Esophagus (tissue), 2 donors: ENCODE data around the gene SIGLEC12. TPM values are rescaled to one million over a fixed set of nuclear protein-coding genes. Genes with fewer than 3 reads are reported as not detected.

ENCODE experiments used
- H3K27ac ChIP-seq, 2 donors: one replicate each; pipeline ENCODE4 v1.5.1; 2013; ENCODE audit warnings: low read depth in 2 of 2, mild to moderate bottlenecking in 2 of 2, inconsistent platforms in 1 of 2, low read length in 1 of 2, moderate library complexity in 1 of 2
- H3K27me3 ChIP-seq, 2 donors: one replicate each; pipeline ENCODE4 v1.6.1; 2013; ENCODE audit warnings: low read length in 2 of 2, control low read depth in 1 of 2, mild to moderate bottlenecking in 1 of 2; ENCODE audit not compliant: insufficient read depth in 2 of 2, control insufficient read depth in 1 of 2
- H3K36me3 ChIP-seq, 2 donors: one replicate each; pipeline ENCODE4 v1.6.1; 2013; ENCODE audit warnings: low read length in 1 of 2; ENCODE audit not compliant: control insufficient read depth in 2 of 2, insufficient read depth in 2 of 2
- H3K4me1 ChIP-seq, 2 donors: one replicate each; pipeline ENCODE4 v1.6.1; 2013; ENCODE audit warnings: low read length in 1 of 2; ENCODE audit not compliant: control insufficient read depth in 2 of 2, insufficient read depth in 2 of 2
- H3K4me3 ChIP-seq, 2 donors: one replicate each; pipeline ENCODE4 v1.5.1; 2013; ENCODE audit warnings: low read length in 2 of 2, mild to moderate bottlenecking in 2 of 2, low read depth in 1 of 2, moderate library complexity in 1 of 2
- H3K9me3 ChIP-seq, 2 donors: one replicate each; pipeline ENCODE4 v1.6.1; 2013; ENCODE audit warnings: mild to moderate bottlenecking in 2 of 2, low read depth in 1 of 2, low read length in 1 of 2, moderate library complexity in 1 of 2; ENCODE audit not compliant: control insufficient read depth in 2 of 2, insufficient read depth in 1 of 2
- WGBS, 2 donors: extraction: QIAGEN DNeasy Blood & Tissue Kit; methylation state at CpG; one replicate each; pipeline ENCODE4 v1.1.7; 2013; 5-methylcytosine and 5-hydroxymethylcytosine counted together
- polyA plus RNA-seq, 2 donors: library from polyadenylated mRNA; stranded (reverse); fragments of 200-250 nt; gene quantifications; one replicate each; pipeline ENCODE4 v1.2.3, GENCODE V29; 2013
- donor health status: healthy with polysubstance abuse.
- donor health status: Bipolar disorder and iron deficiency.

SIGLEC12 gene
- polyA plus RNA-seq, 2 donors: 0.02 to 0.04 TPM

GRCh38 chr19:51462276-51462675 is 39.3 kb downstream of the SIGLEC12 start:
- WGBS, 2 donors: 70 to 85% methylated on average over 7 of the region's 7 CpGs
- H3K4me1 ChIP-seq: no peaks in the 10 kb centered on the region
- peaks cover 2 to 3% of the 10 kb centered on the region in 2 donors for H3K9me3 ChIP-seq
- no peaks in the 10 kb centered on the region for H3K36me3 ChIP-seq
- H3K27me3 ChIP-seq: no peaks in the 10 kb centered on the region
- H3K27ac ChIP-seq: no peak overlapping the region
- H3K4me3 ChIP-seq: no peak overlapping the region

- no peaks in the 10 kb centered on the region for H3K4me1 ChIP-seq
- no peaks in the 10 kb centered on the region for H3K36me3 ChIP-seq
- H3K4me3 ChIP-seq: no peak overlapping the region
- WGBS, 2 donors: 64 to 67% methylated on average over 8 of the region's 8 CpGs
- H3K27ac ChIP-seq: no peak overlapping the region
- H3K27me3 ChIP-seq: no peaks in the 10 kb centered on the region
- H3K9me3 ChIP-seq: peaks cover 2 to 3% of the 10 kb centered on the region in 2 donors
Measured at GRCh38 chr19:51461723-51462161, 39.9 kb downstream of the SIGLEC12 start.

- Histone ChIP-seq H3K27ac (no peak overlapping the region), H3K9me3 (peaks cover 2 to 3% of the 10 kb centered on the region in 2 donors), H3K36me3 (no peaks in the 10 kb centered on the region), H3K4me3 (no peak overlapping the region), H3K4me1 (no peaks in the 10 kb centered on the region), H3K27me3 (no peaks in the 10 kb centered on the region)
- 58 to 59% methylated on average over 13 of the region's 13 CpGs for WGBS, 2 donors
Measured at GRCh38 chr19:51460164-51460992, 41.2 kb downstream of the SIGLEC12 start.

GRCh38 chr19:51458899-51459505 is 42.6 kb downstream of the SIGLEC12 start:
- no peak overlapping the region for H3K4me3 ChIP-seq
- H3K27ac ChIP-seq: no peak overlapping the region
- H3K9me3 ChIP-seq: peaks cover 2 to 3% of the 10 kb centered on the region in 2 donors
- H3K27me3 ChIP-seq: no peaks in the 10 kb centered on the region
- WGBS, 2 donors: 71 to 79% methylated on average over 14 of the region's 14 CpGs
- no peaks in the 10 kb centered on the region for H3K36me3 ChIP-seq
- H3K4me1 ChIP-seq: no peaks in the 10 kb centered on the region

- no peaks in the 10 kb centered on the region for H3K36me3 ChIP-seq
- 62 to 64% methylated on average over 10 of the region's 10 CpGs for WGBS, 2 donors
- H3K27ac ChIP-seq: peak within 1 kb of the TSS in 1 of 2 donors; percentile 0
- H3K4me3 ChIP-seq: no peak within 1 kb of the TSS
- H3K4me1 ChIP-seq: no peaks in the 10 kb centered on the region
- H3K9me3 ChIP-seq: peaks cover 2 to 3% of the 10 kb centered on the region in 2 donors
- no peaks in the 10 kb centered on the region for H3K27me3 ChIP-seq
Measured at GRCh38 chr19:51458051-51458645, 43.5 kb downstream of the SIGLEC12 start, which contains the start of gene SIGLEC8. Gene SIGLEC8 (minus strand): TSS chr19:51458454. CDS start chr19:51458387, 67 bp downstream.

- no peaks in the 10 kb centered on the region for H3K27me3 ChIP-seq
- no peaks in the 10 kb centered on the region for H3K4me1 ChIP-seq
- peak overlapping the region in 1 of 2 donors; percentile 0 for H3K27ac ChIP-seq
- 79 to 80% methylated on average over 11 of the region's 11 CpGs for WGBS, 2 donors
- H3K4me3 ChIP-seq: no peak overlapping the region
- H3K9me3 ChIP-seq: peaks cover 1 to 3% of the 10 kb centered on the region in 2 donors
- no peaks in the 10 kb centered on the region for H3K36me3 ChIP-seq
Measured at GRCh38 chr19:51457351-51458013, 44.1 kb downstream of the SIGLEC12 start.

- WGBS, 2 donors: 69 to 77% methylated on average over 11 of the region's 11 CpGs
- Histone ChIP-seq H3K27ac (no peak overlapping the region), H3K9me3 (peaks cover 0 to 3% of the 10 kb centered on the region in 2 donors)
Measured at GRCh38 chr19:51456541-51457290, 44.9 kb downstream of the SIGLEC12 start.

GRCh38 chr19:51450730-51451307 is 50.8 kb downstream of the SIGLEC12 start:
- H3K9me3 ChIP-seq: no peaks in the 10 kb centered on the region
- no peak overlapping the region for H3K27ac ChIP-seq
- H3K36me3 ChIP-seq: no peaks in the 10 kb centered on the region
- no peaks in the 10 kb centered on the region for H3K27me3 ChIP-seq
- H3K4me3 ChIP-seq: no peak overlapping the region
- no peaks in the 10 kb centered on the region for H3K4me1 ChIP-seq
- WGBS, 2 donors: 78 to 82% methylated on average over 5 of the region's 5 CpGs

More at GRCh38 chr19:51456541-51457290, 44.9 kb downstream of the SIGLEC12 start:
- no peaks in the 10 kb centered on the region for H3K27me3 ChIP-seq
- no peaks in the 10 kb centered on the region for H3K36me3 ChIP-seq
- no peaks in the 10 kb centered on the region for H3K4me1 ChIP-seq
- H3K4me3 ChIP-seq: no peak overlapping the region
